GM21447 (cell line): Measurements from ENCODE around the gene ZDHHC1.

ENCODE experiments used
- ATAC-seq: cut with Tn5 transposase; IDR thresholded peaks from one replicate; pipeline ENCODE4 v1.9.1; 2021; ENCODE audit not compliant: unreplicated experiment

The ZDHHC1 gene

DNA sequence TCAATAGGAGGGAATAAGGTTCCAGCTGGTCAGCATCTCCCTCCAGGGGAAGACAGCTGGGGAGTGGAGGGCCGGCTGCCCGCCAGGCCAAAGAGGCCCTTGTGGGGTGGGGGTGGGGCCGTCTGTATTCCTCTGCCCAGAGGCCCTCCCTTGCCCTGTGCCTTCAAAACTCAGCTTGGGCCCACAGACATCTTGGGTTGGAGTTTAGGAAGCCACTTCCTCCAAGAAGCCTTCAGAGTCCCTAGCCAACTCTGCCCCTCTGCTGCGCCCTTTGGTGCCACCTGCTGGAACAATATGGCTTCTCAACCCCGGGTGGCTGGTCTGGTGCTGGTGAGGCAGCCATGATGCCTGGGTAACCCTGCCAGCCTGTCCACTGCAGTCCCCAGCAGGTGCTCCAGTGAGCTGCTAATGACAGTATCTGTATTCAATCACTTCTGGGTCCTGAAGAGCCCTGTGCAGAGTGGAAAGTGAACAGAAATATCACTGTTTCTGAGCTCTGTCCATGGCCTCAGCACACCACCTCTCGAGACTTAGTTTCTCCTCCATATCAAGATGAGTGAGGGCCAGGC lies 31.3 kb upstream of the ZDHHC1 start:
- peak; percentile 65 for ATAC-seq

DNA sequence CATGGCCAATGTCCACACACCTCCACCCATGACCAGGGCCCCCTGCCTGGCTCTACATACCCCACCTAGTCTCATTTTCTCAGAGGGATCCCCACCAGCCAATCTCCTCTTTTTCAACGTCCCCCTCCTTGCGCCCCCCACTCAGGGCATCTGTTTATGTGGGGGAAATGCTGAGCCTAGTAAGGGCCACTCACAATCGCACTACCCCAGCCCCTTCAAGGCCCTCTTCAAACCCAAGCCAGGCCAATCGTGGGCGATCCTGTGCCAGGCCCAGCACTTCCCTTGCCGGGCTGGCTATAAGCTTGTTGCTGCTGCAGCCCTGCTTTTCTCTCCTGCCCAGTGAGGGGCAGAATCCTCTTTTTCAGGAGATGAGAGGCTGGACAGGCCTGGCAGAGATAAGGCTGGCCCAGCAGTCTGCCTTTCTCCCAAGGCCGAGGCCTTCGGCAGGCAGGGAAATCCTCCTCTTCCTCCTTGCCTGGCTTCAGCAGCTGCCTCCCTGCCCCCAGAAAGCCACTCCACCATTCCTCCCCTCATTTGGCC lies 30.8 kb upstream of the ZDHHC1 start:
- ATAC-seq: no peak

DNA sequence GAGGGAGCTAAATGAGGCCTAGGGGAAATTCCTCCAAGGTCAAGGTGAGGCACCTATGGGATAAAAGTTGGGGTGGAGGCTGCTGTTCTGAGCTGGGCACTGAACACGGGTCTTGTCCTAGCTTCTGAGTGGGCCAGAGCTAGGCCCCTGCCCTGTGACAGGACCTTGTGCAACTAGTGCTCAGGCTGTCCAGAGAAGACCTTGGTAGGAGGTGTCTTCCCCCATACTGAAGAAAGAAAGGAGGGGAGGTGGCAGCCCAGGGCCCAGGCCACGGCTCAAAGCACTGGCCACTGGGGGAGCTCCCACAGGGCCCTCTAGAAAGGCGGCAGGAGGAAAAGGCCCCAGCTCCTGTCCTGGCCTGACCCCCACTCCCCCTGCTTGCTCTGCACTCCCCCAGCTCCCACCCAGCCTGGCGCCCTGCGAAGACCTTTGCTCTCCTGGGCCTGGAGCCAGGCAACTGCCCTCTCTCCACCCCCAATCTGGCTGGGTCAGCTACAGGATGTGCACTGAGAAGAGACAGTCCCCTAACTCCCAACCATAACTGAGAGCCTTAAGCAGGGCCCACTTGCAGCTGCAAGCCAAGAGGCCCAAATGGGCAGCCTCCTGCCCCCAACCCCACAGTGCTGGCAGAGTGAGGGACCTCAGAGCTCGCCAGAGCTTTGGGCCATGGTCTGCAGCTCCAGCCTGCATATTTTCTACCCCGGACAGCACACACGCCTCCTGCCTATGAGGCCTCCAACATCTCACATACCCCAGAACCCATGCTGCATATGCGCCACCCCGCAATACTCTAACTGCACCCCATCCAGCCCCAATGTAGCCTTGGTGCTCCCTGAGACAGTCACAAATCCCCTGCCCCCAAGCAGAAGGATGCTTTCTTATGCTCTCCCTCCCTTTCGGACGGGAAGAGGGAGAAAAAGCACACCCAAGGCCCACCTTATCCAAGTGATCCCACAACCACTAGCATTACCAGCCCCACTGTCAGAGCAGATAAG lies 29.9 kb upstream of the ZDHHC1 start:
- ATAC-seq: no peak

DNA sequence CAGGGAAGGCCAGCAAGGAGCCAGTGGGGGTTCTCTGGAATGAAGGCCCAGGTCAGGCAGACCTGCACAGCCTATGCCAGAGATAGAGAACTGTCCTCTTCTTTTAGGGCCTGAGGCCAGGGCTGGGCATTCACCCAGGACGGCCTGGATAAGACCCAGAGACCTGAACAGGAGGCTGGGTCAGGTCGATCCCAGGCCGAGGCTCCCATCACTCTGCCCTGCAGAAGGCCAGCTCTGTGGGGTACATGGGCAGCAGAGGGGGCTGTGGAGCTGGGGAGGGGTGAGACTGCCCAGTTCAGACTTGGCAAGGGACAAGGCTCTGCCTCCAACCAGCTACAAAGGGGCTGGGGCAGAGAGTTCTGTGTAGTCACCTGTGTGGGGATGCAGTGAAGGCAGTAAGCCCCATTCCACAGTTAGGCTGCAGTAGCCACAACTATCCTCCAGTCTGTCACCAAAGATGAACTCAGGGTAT lies 29.2 kb upstream of the ZDHHC1 start:
- no peak for ATAC-seq

DNA sequence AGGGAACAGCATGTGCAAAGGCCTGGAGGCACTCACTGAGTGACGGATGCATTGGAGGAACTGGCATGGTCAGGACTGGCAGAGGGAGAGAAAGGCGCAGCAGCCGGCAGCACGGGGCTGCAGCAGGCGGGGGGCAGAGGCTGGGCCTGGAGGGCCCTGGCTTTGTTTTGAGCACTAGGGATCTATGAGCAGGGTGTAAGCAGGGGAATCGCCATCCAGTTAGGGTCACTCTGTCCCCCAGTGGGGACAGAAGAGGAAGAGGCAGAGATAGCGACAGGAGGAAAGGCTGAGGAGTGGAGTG lies 28.8 kb upstream of the ZDHHC1 start:
- ATAC-seq: no peak

DNA sequence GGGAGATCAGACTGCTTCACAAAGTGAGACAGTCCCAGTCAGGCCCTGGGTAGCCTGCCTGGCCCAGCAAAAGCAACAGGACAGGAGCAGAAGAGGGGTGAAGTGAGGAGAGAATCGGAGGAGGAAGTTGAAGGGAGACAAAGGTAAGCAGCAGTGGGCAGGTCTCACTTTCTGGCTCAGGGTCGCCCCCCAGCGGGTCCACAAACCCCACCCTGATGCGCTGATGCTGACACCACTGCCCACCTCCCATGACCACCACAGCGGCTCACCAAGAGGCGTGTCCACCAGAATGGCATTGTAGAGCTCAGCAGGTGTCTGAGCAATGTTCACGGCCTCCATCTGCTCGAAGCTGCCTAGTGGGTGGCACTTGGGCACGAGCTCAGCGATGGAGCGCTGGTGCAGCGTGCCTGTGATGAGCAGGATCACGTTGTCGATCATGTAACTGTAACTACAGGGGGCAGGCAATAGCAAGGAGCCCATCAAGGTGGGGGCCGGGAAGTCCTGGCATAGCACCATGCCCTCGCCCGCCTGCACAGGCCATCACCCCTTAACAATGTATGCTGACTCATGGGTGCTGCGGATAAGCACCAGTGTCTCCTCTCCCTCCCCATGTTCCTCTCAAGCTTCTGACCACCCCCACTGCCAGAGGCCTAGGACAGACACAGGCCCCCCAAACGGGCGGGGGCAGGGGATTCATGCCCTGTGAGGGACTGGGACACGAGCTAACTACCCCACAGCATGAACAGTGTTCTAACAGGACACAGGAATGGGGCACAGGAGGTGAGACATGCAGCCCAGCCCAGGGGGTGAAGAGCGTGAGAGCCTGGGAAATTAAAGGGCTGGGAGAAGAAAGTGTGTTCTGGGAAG lies 28.2 kb upstream of the ZDHHC1 start:
- no peak for ATAC-seq

DNA sequence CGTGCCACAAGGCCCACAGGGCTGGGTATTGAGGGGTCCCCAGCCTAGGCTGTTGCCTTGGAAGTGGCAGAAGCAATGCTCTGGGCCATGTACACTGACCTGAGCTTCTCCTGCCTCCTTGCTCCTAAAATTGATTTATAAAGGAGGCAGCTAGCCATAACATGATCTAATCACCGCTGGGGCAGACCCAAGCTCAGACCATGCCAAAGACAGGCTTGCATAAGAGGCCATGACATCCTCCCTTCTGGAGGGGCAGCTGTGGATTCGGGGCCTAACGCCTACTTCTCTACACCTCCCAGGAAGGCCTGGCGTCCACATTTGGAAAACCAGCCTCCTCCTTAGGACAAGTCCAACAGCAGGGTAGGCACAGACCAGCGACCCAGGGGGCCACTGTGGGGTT lies 27.0 kb upstream of the ZDHHC1 start:
- no peak for ATAC-seq

DNA sequence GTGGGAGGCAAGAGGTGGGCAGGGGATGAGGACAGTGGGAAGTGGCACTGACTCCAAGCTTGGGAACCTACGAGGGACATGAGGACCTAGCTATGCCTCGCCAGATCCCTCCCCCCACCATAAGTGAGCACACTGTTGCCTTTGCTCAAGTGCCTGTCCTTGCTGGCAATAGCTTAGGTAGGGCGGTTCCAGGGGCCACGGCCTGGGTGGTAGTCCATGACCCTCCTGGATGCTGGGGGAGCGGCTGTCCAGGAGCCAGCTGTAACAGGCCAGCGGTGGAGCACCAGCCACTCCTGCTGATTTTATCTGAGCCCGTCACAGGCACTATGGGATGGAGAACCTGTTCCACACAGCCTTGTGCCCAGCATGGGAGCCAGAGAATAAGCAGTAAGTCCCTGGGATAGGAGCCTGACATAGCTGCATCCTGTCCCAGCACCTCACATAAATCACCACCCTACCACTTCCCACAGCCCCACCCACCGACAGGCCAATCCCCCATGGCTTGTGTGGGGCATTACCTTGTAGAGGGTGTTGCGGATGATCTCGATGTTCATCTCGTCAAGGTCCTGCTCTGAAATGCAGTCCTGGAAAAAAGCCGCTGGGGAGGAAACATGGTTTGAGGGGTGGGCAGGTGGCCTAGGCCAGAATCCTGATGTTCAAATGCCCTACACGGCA lies 26.4 kb upstream of the ZDHHC1 start:
- ATAC-seq: no peak

DNA sequence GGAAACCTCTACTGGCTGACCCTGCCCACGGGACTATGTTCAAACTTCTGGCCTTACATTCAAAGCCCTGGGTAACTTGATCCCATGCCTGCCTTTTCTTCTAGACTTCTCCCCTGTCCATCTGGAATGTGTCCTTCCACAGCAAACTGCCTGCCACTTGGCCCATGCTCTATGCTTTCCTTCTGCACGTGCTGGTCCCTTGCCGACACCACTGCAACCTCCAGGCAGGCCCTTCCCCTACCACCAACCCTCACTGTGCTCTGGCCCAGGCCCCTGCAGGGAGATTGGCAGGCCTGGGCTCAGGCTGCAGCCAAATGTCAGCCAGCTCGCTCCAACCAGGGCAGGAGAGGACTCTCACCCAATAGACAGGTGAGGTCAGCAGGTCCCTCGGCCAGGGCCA lies 25.6 kb upstream of the ZDHHC1 start:
- no peak for ATAC-seq

DNA sequence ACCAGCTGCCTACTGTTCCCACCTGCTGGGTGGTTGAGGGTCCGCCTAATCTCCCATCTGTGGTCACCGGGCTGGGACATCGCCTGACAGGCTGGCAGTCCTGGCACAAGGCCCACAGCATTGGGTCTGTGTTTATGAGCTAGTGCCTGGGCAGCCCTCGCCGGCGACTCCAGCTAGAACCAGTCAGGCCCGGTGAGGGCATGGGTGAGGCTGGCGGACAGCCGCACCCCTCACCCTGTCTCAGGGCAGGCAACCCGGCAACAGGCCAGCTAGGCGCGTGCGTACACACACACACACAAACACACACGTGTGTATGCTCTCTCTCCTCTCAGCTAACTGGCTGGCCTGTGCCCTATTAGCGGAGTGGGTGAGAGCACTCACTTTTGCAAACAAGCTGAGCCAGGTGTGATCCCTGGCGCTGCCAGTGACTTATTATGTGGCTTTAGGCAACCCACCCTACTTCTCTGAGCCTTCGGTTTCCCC lies 25.0 kb upstream of the ZDHHC1 start:
- ATAC-seq: no peak

DNA sequence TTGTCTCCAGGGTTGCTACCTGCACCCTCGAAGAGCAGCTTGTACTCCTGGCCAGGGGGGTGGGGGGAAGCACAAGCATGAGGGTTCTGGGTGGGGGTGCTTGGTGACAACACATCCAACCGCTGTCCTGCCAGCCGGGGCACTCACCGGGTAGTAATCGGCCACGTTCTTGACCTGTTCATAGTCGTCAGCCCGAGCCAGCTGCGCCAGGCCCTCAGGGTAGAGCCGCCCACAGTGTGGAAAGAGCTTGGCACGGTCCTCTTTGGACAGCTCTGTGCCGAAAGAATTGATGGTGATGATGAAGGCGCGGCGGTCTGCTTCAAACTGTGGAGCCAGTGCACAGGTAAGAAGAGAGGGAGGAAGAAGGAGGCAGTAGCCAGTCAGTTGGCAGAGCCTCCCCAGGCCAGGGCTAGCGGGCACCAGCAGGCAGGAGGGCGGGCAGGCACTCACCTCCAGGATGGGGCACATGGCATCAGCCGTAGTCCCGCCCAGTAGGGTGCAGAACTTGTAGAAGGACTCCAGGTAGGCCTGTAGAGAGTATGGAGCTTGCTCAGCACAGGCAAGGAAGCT lies 22.6 kb upstream of the ZDHHC1 start:
- ATAC-seq: no peak

DNA sequence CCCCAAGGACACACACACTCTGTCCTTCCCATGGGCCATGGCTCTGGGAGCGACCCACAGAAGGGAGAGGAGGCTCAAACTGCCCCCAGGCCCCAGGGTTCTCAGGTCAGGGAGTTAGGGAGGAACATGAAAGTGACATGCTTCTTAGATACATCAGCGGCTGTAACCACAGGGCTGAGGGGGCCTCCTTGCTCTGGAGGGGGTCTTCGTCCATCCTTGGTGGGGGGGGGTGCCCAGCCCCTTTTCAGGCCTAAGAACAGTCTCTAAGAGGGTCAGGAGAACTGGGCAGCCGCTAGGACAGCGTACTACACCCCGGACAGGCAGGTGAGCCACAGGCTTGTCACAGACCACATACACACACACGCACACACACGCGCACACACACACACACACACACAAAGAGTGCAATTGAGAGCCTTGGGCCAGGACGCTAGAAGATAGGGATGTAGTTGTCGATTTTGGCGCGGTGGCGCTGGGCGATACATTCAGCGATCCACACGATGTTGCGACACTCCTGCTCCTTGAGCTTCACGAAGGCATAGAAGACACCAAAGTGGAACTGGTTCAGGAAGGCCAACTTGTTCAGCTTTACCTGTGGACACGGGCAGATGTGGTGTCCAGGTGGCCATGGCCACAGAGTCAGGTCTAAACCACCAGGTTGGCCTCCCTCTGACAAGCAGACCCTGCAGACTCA lies 22.0 kb upstream of the ZDHHC1 start:
- no peak for ATAC-seq

DNA sequence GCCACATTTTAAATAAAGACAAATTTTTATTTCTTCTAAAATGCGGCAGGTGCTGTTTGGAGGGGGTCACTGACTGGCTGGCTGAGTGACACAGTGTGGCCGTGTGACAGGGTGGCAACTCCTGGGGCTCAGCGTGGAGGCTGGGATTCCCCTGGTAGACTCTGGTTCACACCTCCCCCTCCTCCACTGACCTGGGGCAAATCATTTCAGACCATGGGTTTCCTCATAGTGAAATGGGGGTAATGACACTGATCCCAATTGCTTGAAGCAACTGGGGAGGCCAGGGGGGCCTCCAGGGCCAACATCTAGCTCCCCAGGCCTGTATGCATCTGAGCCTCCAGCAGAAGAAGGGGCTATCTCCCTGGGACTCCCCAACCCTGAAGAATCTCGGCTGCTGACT lies 21.2 kb upstream of the ZDHHC1 start:
- no peak for ATAC-seq

DNA sequence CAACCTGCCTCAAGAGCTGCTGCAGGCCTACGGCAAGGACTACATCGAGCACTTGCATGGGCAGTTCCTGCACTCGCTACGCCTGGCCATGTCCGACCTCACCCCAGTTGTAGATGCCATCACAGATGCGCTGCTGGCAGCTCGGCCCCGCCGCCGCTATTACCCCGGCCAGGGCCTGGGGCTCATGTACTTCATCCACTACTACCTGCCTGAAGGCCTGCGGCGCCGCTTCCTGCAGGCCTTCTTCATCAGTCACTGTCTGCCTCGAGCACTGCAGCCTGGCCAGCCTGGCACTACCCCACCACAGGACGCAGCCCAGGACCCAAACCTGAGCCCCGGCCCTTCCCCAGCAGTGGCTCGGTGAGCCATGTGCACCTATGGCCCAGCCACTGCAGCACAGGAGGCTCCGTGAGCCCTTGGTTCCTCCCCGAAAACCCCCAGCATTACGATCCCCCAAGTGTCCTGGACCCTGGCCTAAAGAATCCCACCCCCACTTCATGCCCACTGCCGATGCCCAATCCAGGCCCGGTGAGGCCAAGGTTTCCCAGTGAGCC lies 20.4 kb upstream of the ZDHHC1 start:
- no peak for ATAC-seq

DNA sequence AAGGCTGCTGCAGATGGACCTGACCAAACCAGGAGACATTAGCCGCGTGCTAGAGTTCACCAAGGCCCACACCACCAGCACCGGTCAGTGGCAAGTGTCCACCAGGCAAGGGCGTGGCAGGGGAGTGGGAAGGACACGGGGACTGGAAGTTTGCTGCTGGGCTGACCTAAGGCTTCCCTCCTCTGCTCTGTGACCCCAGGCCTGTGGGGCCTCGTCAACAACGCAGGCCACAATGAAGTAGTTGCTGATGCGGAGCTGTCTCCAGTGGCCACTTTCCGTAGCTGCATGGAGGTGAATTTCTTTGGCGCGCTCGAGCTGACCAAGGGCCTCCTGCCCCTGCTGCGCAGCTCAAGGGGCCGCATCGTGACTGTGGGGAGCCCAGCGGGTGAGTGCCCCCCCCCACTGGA lies 19.5 kb upstream of the ZDHHC1 start:
- no peak for ATAC-seq

DNA sequence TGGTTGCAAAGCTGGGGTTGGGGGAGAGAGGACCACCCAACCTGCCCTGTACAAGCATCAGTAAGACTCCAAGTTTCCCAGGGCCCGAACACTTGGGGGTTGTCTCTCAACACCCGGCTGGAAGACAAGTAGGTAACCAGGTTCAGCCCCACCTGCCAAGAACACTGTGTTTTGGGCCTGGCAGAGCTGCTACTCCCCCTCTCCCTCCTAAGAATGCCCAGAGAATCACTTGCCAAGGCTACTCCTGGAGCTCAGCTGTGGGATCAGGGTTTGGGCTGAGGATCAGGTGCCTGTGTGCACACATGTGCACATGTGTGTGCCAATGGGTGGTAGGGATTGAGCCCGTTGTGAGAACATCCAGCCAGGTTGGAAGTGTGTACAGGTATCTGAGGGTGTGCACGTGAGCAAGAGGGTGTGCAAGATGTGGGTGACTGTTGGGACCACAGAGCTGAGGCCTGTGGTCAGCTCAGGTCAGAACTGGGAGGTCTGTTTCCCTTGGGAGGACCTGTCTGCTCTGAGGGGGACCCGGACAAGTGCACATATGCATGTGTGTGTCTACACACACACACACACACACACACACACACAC lies 16.9 kb upstream of the ZDHHC1 start:
- no peak for ATAC-seq

DNA sequence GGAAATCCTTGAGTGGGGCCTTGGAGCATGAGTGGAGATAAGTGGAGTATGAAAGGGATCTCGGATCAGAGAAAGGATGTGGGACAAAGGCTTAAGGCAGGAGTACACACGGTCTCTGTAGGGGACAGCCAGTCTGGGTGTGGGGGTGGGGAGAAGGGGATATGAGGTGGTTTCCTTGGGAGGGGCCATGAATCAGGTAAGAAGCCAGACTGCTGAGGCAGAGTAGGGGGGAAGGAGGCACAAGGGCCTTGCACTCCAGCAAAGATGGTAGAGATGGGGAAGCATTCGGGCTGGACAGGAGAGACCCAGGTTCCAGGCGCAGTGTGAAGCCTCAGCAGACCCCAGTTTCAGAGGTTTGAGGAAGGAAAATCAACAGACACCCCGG lies 16.2 kb upstream of the ZDHHC1 start:
- ATAC-seq: no peak

DNA sequence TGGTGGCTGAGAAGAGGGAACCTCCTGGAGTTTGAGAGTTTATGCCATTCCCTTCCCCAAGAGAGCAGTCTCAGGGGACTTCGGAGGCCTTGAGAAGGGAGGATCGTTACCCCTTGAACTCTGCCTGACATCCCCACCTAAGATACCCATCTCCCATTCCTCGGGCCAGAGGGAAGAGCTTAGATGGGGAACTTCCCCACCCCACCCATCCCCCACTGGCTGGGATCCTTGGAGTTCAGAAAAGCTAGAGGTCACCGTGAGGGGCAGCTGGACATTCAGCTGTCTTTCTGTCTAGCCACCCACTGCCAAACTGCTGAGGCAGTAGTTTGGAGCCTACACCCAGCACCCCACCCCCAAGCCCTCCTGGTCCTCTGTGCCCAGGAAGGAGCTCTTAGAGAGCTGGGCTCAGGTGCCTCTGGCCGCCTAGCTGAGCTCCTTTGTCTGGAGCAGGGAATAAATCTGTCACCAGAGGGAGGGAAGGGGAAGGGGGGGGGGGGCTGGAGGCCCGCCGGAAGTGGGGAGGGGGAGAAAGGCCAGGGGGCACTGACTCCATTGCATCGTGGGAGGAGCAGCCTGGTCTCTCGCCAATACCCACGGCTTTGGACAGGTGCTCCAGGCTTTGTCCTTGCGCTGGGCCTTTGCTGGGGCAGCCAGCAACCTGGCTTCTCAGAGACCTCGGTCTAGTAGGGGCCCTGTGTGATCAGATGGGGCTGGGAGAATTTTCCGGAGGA lies 15.7 kb upstream of the ZDHHC1 start:
- no peak for ATAC-seq
